Neural crest cell (in vitro differentiated cells): ENCODE measurements around the gene GBP1. TPM values are rescaled to one million over a fixed set of nuclear protein-coding genes. Genes with fewer than 3 reads are reported as not detected.
"Not testable (repeated sequence)": the region's sequence is repeated elsewhere in the genome, so short reads cannot be mapped to it uniquely, and the experiment has no call there.

Source experiments
- DNase-seq: peaks from one replicate; pipeline ENCODE4 v3.0.0; 2021; ENCODE audit warnings: low read depth, mixed read lengths, low spot score
- H3K27ac Mint-ChIP-seq: one replicate; pipeline ENCODE4 v1.8.0; 2021; ENCODE audit warnings: mild to moderate bottlenecking, mixed read lengths; ENCODE audit not compliant: unreplicated experiment
- H3K27me3 Mint-ChIP-seq: 2 replicates; pipeline ENCODE4 v1.8.0; 2021; ENCODE audit warnings: low read depth, mild to moderate bottlenecking, mixed read lengths
- H3K36me3 Mint-ChIP-seq: 2 replicates; pipeline ENCODE4 v1.8.0; 2021; ENCODE audit warnings: low read depth, mild to moderate bottlenecking, mixed read lengths
- H3K4me1 Mint-ChIP-seq: 2 replicates; pipeline ENCODE4 v1.8.0; 2021; ENCODE audit warnings: mixed read lengths
- H3K4me3 Mint-ChIP-seq: one replicate; pipeline ENCODE4 v1.8.0; 2021; ENCODE audit warnings: mild to moderate bottlenecking, mixed read lengths
- H3K9me3 Mint-ChIP-seq: 2 replicates; pipeline ENCODE4 v1.8.0; 2021; ENCODE audit warnings: mixed read lengths
- CTCF ChIP-seq: fragments of 200-600 bp; sonication (generic); conservative IDR thresholded peaks from 2 replicates; pipeline ENCODE4 v1.5.0; 2021; ENCODE audit warnings: antibody characterized with exemption, mild to moderate bottlenecking
- total RNA-seq: library from RNA; stranded (reverse); gene quantifications from 2 replicates; pipeline ENCODE4 v1.2.1, GENCODE V29; 2021

GBP1 gene
- total RNA-seq, 1 donor from 2014 or later, result not detected

- Mint-ChIP-seq H3K36me3 (no peaks in the 10 kb centered on the region), H3K9me3 (peaks cover 10% of the 10 kb centered on the region), H3K4me3 (no peak within 1 kb of the TSS), H3K27ac (no peak within 1 kb of the TSS), H3K27me3 (no peaks in the 10 kb centered on the region), H3K4me1 (no peaks in the 10 kb centered on the region)
- TF ChIP-seq CTCF, result no peak
- no peak for DNase-seq
Observed at GRCh38 chr1:89022167-89022959, 42.6 kb downstream of the GBP1 start, which contains the start of gene GBP3. Gene GBP3, minus strand, starts transcription at chr1:89022866. Its CDS starts 2,145 bp downstream, at chr1:89020721.

- H3K4me1 Mint-ChIP-seq, H3K9me3 Mint-ChIP-seq, H3K36me3 Mint-ChIP-seq, DNase-seq, H3K27ac Mint-ChIP-seq, H3K27me3 Mint-ChIP-seq, H3K4me3 Mint-ChIP-seq: not testable (repeated sequence)
Observed at GRCh38 chr1:89018318-89018717, 46.7 kb downstream of the GBP1 start.

- Mint-ChIP-seq H3K27ac (no peak overlapping the region), H3K36me3 (no peaks in the 10 kb centered on the region), H3K4me1 (no peaks in the 10 kb centered on the region), H3K4me3 (no peak overlapping the region), H3K27me3 (no peaks in the 10 kb centered on the region), H3K9me3 (no peaks in the 10 kb centered on the region)
- DNase-seq, result no peak
- TF ChIP-seq CTCF, result no peak
Observed at GRCh38 chr1:89008511-89008910, 56.5 kb downstream of the GBP1 start.

- Mint-ChIP-seq H3K27ac (no peak overlapping the region), H3K9me3 (no peaks in the 10 kb centered on the region), H3K36me3 (no peaks in the 10 kb centered on the region), H3K27me3 (no peaks in the 10 kb centered on the region), H3K4me3 (no peak overlapping the region), H3K4me1 (no peaks in the 10 kb centered on the region)
- no peak for TF ChIP-seq CTCF
- DNase-seq, result no peak
Observed at GRCh38 chr1:89005286-89006151, 59.5 kb downstream of the GBP1 start.

Other genes starting within 250 kb of the GBP1 start
- gene GTF2B, start 173.6 kb downstream of the GBP1 start, total RNA-seq, result 22.4 and 26.7 TPM in 2 replicates
- gene KYAT3, start 72.6 kb downstream of the GBP1 start, total RNA-seq, result 49.2 and 50.7 TPM in 2 replicates
- gene RBMXL1, start 72.6 kb downstream of the GBP1 start, total RNA-seq, result 17.2 and 17.9 TPM in 2 replicates
- not detected in 2 replicates for gene GBP3, start 42.3 kb downstream of the GBP1 start, total RNA-seq
- gene GBP2, start 60.9 kb upstream of the GBP1 start, total RNA-seq, result not detected in 2 replicates
- not detected in 2 replicates for gene GBP7, start 110.8 kb upstream of the GBP1 start, total RNA-seq
- gene GBP4, start 133.7 kb upstream of the GBP1 start, total RNA-seq, result not detected in 2 replicates
- gene GBP5, start 207.7 kb upstream of the GBP1 start, total RNA-seq, result not detected in 2 replicates